GM18526 (cell line): Measurements from ENCODE around the gene SMIM12.

Experiments used
- POLR2A ChIP-seq: IDR thresholded peaks from 3 replicates; pipeline ENCODE4 v1.6.1; 2011; ENCODE audit not compliant: insufficient read length; ENCODE audit errors: extremely low read depth

The SMIM12 gene

DNA sequence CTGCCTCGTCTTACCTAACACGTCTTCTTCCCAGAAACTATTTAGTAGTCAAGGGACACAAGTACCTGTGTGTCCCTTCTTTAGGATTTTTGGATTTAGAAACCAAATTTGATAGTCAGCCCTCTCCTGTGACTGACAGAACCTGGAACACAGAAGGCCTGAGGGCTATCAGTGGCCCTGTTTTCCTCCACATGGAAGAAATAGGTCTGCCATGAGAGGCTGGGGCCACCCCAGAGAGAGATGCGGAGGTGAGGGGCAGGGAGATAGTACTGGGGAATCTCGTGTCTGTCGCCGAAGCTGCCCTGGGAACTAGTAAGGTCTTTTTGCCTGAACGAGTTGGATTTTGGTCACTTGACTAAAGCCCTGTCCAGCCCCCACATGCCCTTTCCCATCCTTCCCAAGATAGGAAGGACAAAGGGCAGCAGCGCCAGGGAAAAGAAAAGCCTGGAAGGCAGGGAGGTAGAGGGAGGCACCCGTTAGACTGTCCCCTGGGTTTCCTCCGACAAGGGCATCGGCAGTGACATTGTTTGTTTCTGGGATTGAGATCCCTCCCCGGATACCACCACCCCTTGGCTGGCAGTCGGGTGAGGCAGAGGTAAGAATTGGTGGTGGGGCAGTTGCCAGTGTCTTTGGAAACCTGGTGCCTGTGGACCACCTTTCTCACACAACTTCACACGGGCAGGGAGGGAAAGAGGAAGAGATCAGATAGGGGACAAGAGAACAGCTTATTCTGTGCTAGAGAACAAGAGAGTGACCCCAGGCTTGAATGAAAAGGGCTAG is 19.8 kb downstream of the SMIM12 start:
- TF ChIP-seq POLR2A = no peak

DNA sequence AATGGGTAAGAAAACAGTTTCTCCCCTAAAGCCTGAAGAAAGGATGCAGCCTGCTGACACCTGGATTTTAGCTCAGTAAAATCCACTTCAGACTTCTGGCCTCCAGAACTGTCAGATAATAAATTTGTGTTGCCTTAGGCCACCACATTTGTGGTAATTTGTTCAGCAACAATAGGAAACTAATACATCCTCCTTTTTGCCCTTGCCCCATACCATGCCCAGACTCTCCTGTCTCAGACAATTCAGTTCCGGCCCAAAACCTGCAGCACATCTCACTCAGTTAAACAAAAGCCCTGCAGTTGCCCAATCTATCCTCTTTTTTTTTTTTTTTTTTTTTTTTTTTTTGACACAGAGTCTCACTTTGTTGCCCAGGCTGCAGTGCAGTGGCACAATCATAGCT is 25.8 kb downstream of the SMIM12 start:
- no peak for TF ChIP-seq POLR2A

DNA sequence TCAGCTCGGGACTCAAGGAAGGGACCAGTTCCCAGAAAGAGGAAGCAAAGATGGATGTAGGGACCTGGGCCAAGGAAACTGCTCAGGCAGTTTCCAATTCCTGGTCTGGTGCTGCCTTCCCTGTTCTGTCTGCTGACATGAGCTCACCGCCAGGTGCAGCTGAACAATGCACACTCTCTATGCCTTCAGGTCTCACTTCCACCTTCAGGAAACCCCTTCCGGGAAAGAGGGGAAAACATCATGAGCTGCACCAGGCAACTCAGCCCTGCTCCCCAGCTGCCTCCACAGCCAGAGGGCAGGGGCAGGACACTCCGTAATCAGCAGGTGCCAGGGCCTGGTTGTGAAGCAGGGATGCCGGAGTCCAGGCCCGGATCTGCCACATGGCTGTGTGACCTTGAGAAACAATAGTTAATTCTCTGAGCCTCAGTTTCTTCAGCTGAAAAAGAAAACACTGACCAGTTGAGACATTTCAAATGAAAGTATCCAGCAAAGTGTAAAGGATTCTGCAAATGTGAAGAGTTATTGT is 27.8 kb downstream of the SMIM12 start:
- TF ChIP-seq POLR2A = no peak

DNA sequence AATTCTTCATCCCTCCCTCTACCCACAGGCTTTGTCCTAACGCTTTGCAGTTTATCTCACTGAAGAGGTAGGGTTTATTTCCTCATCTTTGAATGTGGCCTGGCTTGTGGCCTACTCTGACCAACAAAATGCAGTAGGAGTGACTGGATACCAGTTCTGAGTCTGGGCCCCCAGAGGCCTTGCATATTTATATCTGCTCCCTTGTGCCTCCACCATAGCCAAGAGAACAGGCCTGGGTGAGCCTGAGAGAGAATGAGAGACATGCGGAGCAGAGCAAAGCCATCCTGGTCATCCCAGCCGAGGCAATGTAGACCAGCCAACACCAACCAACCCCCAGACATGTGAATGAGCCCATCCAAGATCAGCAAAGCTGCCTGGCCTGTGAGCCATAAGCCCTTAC is 30.3 kb downstream of the SMIM12 start:
- no peak for TF ChIP-seq POLR2A

DNA sequence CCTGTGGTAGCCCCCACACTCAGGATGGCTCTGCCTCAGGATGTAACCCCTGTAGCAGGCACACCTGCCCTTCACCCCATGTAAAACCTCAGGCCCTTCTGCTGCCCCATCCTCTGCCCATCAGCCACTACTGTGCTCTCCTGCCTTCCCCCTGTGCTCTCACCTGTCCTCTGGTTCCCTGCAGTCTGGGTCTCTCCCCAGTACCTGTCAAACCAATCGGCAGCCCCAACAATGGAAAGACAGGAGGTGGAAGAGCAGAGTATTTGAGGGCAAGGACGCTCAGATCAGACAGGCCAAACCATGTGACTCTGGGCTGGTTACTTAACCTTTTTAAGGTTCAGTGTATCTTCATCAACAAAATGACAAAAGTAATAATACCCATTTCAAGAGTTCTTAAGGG is 30.9 kb downstream of the SMIM12 start:
- TF ChIP-seq POLR2A = no peak

DNA sequence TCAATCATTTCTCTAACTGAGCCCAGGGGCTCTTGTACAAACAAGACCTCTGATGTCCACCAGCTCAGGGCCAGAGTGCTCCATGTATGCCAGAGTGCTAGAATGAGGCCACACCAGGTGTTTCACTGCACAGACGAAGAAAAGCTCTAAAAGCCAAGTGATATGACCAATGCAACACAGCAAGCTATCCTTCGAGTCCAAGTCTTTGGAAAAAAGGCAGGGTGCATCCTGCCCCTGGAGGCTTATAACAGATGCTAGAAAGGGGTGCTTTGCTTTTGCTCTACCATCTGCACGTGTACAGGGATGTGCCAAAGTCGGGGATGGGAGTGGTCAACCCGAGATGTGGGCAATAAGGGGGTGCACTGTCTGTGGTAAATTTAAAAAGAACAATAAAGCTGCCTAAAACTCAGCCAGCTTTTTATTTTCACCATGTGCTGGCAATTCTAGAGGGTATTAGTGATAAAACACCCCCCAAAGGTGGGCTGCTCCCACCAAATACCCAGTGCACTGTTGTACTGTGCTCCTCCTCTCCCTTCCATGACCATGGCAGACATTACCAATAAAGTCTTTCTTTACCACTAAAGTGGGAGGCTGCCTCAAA is 32.1 kb downstream of the SMIM12 start:
- TF ChIP-seq POLR2A = no peak

DNA sequence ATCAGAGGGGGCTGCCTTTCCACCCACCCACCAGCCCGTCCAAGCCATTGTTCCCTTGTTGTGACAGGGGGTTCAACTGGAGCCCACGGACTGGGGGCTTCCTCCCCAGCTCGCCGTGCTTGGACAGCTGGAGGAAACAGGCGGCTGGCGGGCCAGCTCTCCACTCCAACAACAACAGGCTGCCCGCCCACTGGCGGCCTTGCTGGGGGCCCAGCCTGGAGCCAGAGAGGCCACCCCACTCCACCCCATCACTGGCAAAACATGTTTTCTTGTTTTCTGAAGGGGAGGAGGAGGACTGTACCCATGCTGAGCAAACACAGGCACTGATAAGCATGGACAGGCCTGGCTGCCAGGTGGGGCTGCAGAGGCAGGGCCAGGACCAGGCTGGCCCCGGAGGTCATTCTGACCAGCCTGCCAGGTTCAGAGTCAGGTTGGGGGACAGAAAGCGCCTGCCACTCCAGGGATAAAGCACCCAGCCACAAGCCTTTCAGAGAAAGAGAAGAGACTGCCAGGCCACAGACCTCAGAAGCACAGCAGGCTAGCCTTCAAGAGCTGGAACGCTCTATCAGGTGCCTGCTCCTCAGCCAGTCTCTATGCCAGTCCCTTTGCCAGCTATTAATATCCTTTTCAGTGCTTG is 34.0 kb downstream of the SMIM12 start:
- no peak for TF ChIP-seq POLR2A

DNA sequence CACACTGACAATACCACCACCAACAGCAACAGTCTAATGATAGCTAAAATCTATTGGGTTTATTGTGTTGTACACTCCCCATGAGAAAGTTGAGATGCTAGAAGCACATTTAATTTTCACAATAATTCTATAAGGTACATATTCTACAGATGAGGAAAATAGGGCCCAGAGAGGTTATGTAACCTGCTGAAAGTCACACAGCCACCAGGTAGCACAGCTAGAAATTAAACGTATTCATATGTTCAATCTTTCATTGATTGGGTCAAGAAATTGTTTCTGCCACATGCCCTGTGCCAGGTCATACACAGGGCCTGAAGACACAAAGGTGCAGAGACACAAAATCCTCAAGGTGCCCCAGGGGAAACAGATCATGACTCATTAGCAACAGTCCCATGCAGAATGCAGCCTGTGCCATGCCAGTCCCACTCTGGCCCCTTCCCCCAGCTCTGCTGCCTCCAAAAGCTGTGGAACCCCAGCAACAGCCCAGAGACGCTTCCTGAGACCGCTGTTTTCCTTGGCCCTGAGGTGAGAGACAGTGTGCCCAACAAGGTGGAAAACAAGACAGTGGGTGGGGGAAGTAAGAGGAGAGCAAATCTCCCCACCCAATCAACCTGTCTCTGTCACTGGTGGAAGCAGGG is 34.6 kb downstream of the SMIM12 start:
- no peak for TF ChIP-seq POLR2A

DNA sequence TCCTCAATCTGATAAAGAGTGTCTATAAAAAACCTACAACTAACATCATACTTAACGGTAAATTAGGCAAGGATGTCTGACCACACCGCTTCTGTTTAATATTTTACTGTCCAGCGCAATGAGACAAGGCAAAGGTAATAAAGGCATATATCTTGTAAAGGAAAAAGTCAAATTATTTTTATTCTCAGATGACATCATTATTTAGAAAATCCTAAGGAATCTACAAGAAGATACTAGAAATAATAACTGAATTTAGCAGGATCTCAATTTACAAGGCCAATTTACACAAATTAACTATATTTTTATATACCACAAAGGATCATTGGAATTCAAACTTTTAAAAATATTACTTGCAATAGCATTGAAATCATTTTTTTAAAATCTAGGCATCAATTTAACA is 37.3 kb downstream of the SMIM12 start:
- no peak for TF ChIP-seq POLR2A

DNA sequence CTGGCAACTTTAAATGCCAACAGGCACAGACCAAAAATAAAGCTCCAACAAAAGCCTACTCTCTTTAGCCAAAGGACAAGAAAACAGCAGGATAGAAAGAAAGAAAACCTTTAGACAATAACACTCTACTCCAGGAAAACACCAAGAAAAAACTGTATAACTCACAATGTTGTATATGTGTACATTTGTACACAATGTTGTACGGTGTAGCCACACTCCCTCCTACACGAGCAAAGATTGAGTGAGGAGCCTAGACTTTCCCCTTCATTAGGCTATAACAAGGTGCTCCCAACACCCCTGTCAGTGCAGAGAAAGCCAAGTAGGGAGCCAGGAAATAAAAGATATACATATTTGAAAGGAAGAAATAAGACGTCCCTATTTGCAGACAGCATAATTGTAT is 42.8 kb downstream of the SMIM12 start:
- no peak for TF ChIP-seq POLR2A

DNA sequence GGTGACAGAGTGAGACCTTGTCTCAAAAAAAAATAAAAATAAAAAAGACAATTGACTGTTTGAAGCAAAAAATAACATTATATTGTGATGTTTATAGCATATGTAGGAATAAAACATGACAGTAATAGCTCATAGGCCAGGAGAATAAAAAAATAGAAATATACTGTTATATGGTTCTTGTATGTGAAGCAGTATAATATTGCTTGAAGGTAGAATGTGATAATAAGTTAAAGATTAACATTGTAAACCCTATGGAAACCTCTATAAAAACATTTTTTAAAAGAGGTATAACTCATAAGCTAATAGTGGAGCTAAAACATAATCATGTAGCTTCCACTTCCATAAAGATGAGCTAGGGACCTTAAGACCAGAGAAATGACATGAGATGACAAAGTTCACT is 43.2 kb downstream of the SMIM12 start:
- no peak for TF ChIP-seq POLR2A

DNA sequence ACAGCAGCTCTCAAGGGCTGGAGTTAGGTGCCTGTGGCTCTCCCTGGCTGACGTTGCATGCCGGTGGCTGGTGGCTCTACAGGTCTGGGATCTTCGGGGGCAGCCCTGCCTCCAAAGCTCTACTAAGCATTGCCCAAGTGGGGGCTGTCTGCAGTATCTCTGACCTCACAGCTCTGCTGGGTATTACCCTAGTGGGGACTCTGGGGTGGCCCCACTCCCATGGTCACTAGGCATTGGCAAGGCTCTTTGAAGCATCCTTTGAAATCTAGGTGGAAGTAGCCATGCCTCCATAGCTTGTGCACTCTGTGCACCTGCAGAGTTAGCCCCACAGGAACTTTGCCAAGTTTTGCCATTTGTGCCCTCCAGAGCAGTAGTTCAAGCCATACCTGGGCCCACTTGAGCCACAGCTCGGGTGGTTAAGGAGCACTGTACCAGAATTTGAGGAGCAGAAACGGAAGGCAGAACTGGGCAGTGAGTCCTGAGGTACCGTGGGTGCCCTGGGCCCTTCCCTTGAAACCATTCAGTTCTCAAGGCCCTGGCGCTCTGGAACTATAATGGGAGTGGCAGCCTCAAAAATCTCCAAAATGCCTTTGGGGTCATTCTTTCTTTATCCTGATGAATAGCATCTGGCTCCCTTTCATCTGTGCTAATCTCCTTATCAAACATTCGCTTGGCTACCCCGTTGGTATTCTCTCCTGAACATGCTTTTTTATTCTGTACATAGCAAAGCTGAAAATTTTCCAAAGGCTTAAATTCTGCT is 51.3 kb downstream of the SMIM12 start:
- TF ChIP-seq POLR2A = no peak

DNA sequence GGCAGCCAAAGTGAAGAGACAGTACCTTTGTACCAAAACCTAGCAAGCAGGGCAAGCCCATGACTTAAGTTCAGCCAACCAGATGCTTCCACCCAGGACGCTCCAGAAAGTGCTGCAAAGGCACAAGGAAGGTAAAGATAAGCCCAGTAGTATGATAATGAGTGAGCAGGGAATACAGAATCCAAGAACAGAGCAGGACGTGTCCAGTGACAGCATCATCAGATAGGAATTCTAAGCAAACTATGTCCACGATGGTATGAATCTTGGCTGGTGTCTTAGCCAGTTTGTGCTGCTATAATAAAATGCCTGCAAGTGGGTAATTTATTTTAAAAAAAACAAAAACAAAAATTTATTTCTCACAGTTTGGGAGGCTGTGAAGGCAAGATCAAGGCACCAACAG is 53.2 kb downstream of the SMIM12 start:
- TF ChIP-seq POLR2A = no peak

DNA sequence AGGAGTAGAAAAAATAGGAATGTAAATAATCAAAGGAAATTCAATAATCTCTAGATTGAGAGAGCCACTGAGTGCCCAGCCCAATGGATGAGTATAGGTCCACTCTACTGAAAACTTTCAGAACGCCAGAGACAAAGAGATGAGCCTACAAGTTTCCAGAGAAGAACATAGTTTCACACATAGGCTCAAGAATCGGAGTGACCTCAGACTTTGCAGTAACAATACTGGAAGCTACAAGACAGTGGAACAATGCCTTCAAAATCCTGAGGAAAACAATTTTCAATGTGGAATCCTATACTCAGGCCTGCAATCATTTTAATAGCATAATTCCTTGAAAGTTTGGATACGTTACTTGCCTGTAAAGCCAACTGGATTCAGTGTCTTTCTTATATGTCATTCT is 55.8 kb downstream of the SMIM12 start:
- TF ChIP-seq POLR2A = no peak
